Measurements from ENCODE around the gene BMP10. TPM values are rescaled to one million over a fixed set of nuclear protein-coding genes. Genes with fewer than 3 reads are reported as not detected.

BMP10 gene
- total RNA-seq, 1 donor from 2014 or later, result not detected

DNA sequence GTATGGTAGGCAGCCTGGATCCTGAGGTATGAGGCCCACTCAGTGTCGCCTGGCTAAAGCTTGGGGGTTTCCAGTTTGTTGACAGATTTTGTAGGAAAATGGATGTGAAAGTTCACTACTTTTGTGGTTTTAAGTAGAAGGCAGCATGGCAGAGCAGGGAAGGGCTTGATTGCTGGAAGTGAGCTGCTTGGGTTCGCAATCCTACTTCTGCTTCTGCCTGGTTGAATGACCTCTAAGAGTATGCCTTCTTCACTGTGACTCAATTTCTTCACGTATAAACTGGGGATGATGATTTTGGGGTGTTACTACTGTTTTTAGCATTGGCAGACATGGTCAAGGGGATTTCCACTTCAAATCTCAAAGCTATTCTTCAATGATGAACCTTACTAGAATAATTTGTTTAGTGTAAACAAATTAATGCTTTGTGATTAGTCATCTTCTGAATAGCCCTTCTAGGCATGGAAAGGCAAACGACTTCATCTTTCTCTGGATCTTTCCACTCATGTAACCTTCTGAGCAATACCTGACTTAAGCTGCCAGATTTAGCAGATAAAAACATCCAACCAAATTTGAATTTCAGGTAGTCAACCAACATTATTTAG lies 13.2 kb downstream of the BMP10 start:
- no peak overlapping the region for H3K27ac ChIP-seq
- no peak overlapping the region for H3K4me2 ChIP-seq
- H3F3A ChIP-seq (ENCODE audit: low read depth), result no peaks in the 10 kb centered on the region
- no peaks in the 10 kb centered on the region for H3K36me3 ChIP-seq
- no peak overlapping the region for H2AFZ ChIP-seq (replicated peaks)
- no peaks in the 10 kb centered on the region for H3K9me3 ChIP-seq (ENCODE audit: low read depth)
- peaks cover 17% of the 10 kb centered on the region for H3K4me1 ChIP-seq
- DNase-seq (ENCODE audit: low spot score), result no peak
- Mint-ChIP-seq H3K4me1 (peaks cover 6% of the 10 kb centered on the region), H3K27me3 (ENCODE audit: insufficient read depth, low read depth) (no peaks in the 10 kb centered on the region), H3K27ac (no peak overlapping the region), H3K4me3 (no peak overlapping the region), H3K36me3 (no peaks in the 10 kb centered on the region), H3K9me3 (no peaks in the 10 kb centered on the region)
- H3K79me2 ChIP-seq (ENCODE audit: low read depth), result no peaks in the 10 kb centered on the region
- no peak overlapping the region for H3K9ac ChIP-seq
- no peaks in the 10 kb centered on the region for H4K20me1 ChIP-seq (ENCODE audit: low read depth)
- no peaks in the 10 kb centered on the region for H3K27me3 ChIP-seq
- TF ChIP-seq EZH2phosphoT487 (IDR thresholded peaks at IDR 0.05), result no peak
- TF ChIP-seq CTCF (IDR thresholded peaks at IDR 0.05), result no peak
- TF ChIP-seq EZH2 (IDR thresholded peaks at IDR 0.05), result no peak
- H3K4me3 ChIP-seq, result no peak overlapping the region

- Histone ChIP-seq H3K36me3 (no peaks in the 10 kb centered on the region), H3K27ac (no peak overlapping the region), H4K20me1 (ENCODE audit: low read depth) (no peaks in the 10 kb centered on the region), H3K79me2 (ENCODE audit: low read depth) (no peaks in the 10 kb centered on the region), H3K4me2 (no peak overlapping the region), H3K27me3 (no peaks in the 10 kb centered on the region), H3K9ac (no peak overlapping the region), H3F3A (ENCODE audit: low read depth) (no peaks in the 10 kb centered on the region), H3K4me1 (peaks cover 17% of the 10 kb centered on the region), H3K9me3 (ENCODE audit: low read depth) (no peaks in the 10 kb centered on the region), H2AFZ (replicated peaks) (no peak overlapping the region), H3K4me3 (no peak overlapping the region)
- no peak for TF ChIP-seq EZH2 (IDR thresholded peaks at IDR 0.05)
- no peak for TF ChIP-seq EZH2phosphoT487 (IDR thresholded peaks at IDR 0.05)
- no peak for TF ChIP-seq CTCF (IDR thresholded peaks at IDR 0.05)
- H3K4me3 Mint-ChIP-seq, result no peak overlapping the region
- H3K4me1 Mint-ChIP-seq, result peaks cover 6% of the 10 kb centered on the region
- no peaks in the 10 kb centered on the region for H3K27me3 Mint-ChIP-seq (ENCODE audit: insufficient read depth, low read depth)
- H3K27ac Mint-ChIP-seq, result no peak overlapping the region
- H3K36me3 Mint-ChIP-seq, result no peaks in the 10 kb centered on the region
- DNase-seq (ENCODE audit: low spot score), result no peak
- no peaks in the 10 kb centered on the region for H3K9me3 Mint-ChIP-seq
Observed at GRCh38 chr2:68857202-68857845, 13.9 kb downstream of the BMP10 start.

DNA sequence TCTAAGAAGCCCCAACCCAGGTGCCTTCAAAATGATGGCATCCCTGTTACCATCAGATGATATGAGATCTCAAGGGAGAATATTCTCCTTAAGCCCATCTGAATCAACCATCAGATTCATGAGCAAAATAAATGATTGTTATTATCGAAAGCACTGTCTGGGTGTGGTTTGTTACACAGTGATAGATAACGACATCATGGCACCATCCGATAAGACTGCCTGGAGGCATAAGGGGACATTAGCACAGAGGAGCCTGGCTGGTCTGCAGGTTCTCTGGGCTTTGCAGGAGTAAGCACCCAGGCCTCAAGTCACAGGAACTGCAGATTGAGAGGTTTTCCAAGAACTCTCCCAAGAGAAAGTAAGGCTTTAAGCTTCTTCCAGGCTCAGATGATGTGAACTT lies 15.6 kb downstream of the BMP10 start:
- Histone ChIP-seq H2AFZ (replicated peaks) (no peak overlapping the region), H3K36me3 (no peaks in the 10 kb centered on the region), H4K20me1 (ENCODE audit: low read depth) (no peaks in the 10 kb centered on the region), H3K9me3 (ENCODE audit: low read depth) (no peaks in the 10 kb centered on the region), H3K4me1 (peaks cover 16% of the 10 kb centered on the region), H3K79me2 (ENCODE audit: low read depth) (no peaks in the 10 kb centered on the region), H3K4me2 (no peak overlapping the region), H3K9ac (no peak overlapping the region), H3F3A (ENCODE audit: low read depth) (no peaks in the 10 kb centered on the region), H3K27ac (no peak overlapping the region), H3K4me3 (no peak overlapping the region), H3K27me3 (no peaks in the 10 kb centered on the region)
- Mint-ChIP-seq H3K27ac (no peak overlapping the region), H3K4me1 (peaks cover 6% of the 10 kb centered on the region), H3K4me3 (no peak overlapping the region), H3K9me3 (no peaks in the 10 kb centered on the region), H3K27me3 (ENCODE audit: insufficient read depth, low read depth) (no peaks in the 10 kb centered on the region), H3K36me3 (no peaks in the 10 kb centered on the region)
- no peak for TF ChIP-seq EZH2 (IDR thresholded peaks at IDR 0.05)
- TF ChIP-seq CTCF (IDR thresholded peaks at IDR 0.05), result no peak
- TF ChIP-seq EZH2phosphoT487 (IDR thresholded peaks at IDR 0.05), result no peak
- DNase-seq (ENCODE audit: low spot score), result no peak

Data from neural progenitor cell (in vitro differentiated cells).